ENCODE data around the gene ARFGAP1.

GRCh38 chr20:63277466-63278272, 5.1 kb downstream of the ARFGAP1 start:
- no peak for TF ChIP-seq BHLHE40 (IDR thresholded peaks at IDR 0.05; ENCODE audit: borderline replicate concordance)
- TF ChIP-seq FOXA1 (IDR thresholded peaks at IDR 0.05), result no peak
- TF ChIP-seq PKNOX1 (IDR thresholded peaks at IDR 0.05), result no peak
- no peak for TF ChIP-seq HDGF (IDR thresholded peaks at IDR 0.05; ENCODE audit: borderline replicate concordance)
- no peak for TF ChIP-seq TARDBP (IDR thresholded peaks at IDR 0.05)
- TF ChIP-seq ZNF384 (IDR thresholded peaks at IDR 0.05), result no peak
- no peak for TF ChIP-seq FOXM1 (IDR thresholded peaks at IDR 0.05; ENCODE audit: borderline replicate concordance)
- TF ChIP-seq FOXK2 (IDR thresholded peaks at IDR 0.05), result no peak
- TF ChIP-seq CTBP1 (IDR thresholded peaks at IDR 0.05; ENCODE audit: borderline replicate concordance), result no peak
- TF ChIP-seq SP1 (IDR thresholded peaks at IDR 0.05), result no peak
- no peak for TF ChIP-seq ARNT (IDR thresholded peaks at IDR 0.05)
